Parathyroid adenoma (tissue), 2 donors: ENCODE results near the gene EML1.

Experiments
- H2AFZ ChIP-seq: fragments of 300-600 bp; sonication (generic); one replicate; pipeline ENCODE4 v1.7.0; 2017; ENCODE audit warnings: antibody characterized with exemption, mild to moderate bottlenecking
- H3K27ac ChIP-seq: fragments of 300-600 bp; sonication (generic); one replicate; pipeline ENCODE4 v1.7.0; 2017
- H3K27me3 ChIP-seq: fragments of 300-600 bp; sonication (generic); one replicate; pipeline ENCODE4 v1.7.0; 2017; ENCODE audit warnings: low read length; ENCODE audit not compliant: control insufficient read depth, insufficient read depth
- H3K36me3 ChIP-seq: fragments of 300-600 bp; sonication (generic); one replicate; pipeline ENCODE4 v1.7.0; 2017; ENCODE audit warnings: low read length; ENCODE audit not compliant: control insufficient read depth, insufficient read depth
- H3K4me1 ChIP-seq: fragments of 300-600 bp; sonication (generic); one replicate; pipeline ENCODE4 v1.7.0; 2017; ENCODE audit warnings: control low read depth
- H3K4me2 ChIP-seq: fragments of 300-600 bp; sonication (generic); one replicate; pipeline ENCODE4 v1.7.0; 2017; ENCODE audit warnings: low read length
- H3K4me3 ChIP-seq: fragments of 300-600 bp; sonication (generic); one replicate; pipeline ENCODE4 v1.7.0; 2017; ENCODE audit warnings: low read depth, low read length
- H3K79me2 ChIP-seq: fragments of 300-600 bp; sonication (generic); one replicate; pipeline ENCODE4 v1.7.0; 2017; ENCODE audit warnings: control low read depth
- H3K9ac ChIP-seq: fragments of 300-600 bp; sonication (generic); one replicate; pipeline ENCODE4 v1.7.0; 2017; ENCODE audit warnings: mild to moderate bottlenecking
- H3K9me3 ChIP-seq: fragments of 300-600 bp; sonication (generic); one replicate; pipeline ENCODE4 v1.7.0; 2017; ENCODE audit warnings: low read length; ENCODE audit not compliant: control insufficient read depth
- CTCF ChIP-seq: fragments of 300-600 bp; sonication (generic); IDR thresholded peaks from one replicate; pipeline ENCODE4 v1.7.0; 2017; ENCODE audit warnings: antibody characterized with exemption, mild to moderate bottlenecking
- donor health status: primary hyperparathyroidism.

Gene EML1

GRCh38 chr14:99809859-99810558, 16.8 kb downstream of the EML1 start:
- Histone ChIP-seq H3K4me2 (no peak overlapping the region), H3K4me3 (no peak overlapping the region), H3K9ac (no peak overlapping the region), H3K27ac (no peak overlapping the region), H3K4me1 (no peaks in the 10 kb centered on the region), H2AFZ (no peak overlapping the region), H3K79me2 (peaks cover 21% of the 10 kb centered on the region), H3K9me3 (no peaks in the 10 kb centered on the region), H3K36me3 (no peaks in the 10 kb centered on the region), H3K27me3 (no peaks in the 10 kb centered on the region)
- no peak for TF ChIP-seq CTCF

GRCh38 chr14:99810559-99810874, 17.3 kb downstream of the EML1 start:
- H3K79me2 ChIP-seq = peaks cover 21% of the 10 kb centered on the region
- H3K4me2 ChIP-seq = no peak overlapping the region
- H3K9ac ChIP-seq = no peak overlapping the region
- no peak overlapping the region for H2AFZ ChIP-seq
- no peak overlapping the region for H3K27ac ChIP-seq
- no peaks in the 10 kb centered on the region for H3K27me3 ChIP-seq
- H3K36me3 ChIP-seq = no peaks in the 10 kb centered on the region
- H3K4me3 ChIP-seq = no peak overlapping the region
- TF ChIP-seq CTCF = no peak
- H3K4me1 ChIP-seq = no peaks in the 10 kb centered on the region
- H3K9me3 ChIP-seq = no peaks in the 10 kb centered on the region

- H3K9ac ChIP-seq = no peak overlapping the region
- TF ChIP-seq CTCF = no peak
- H2AFZ ChIP-seq = no peak overlapping the region
- no peaks in the 10 kb centered on the region for H3K36me3 ChIP-seq
- no peak overlapping the region for H3K4me3 ChIP-seq
- no peaks in the 10 kb centered on the region for H3K27me3 ChIP-seq
- H3K4me2 ChIP-seq = no peak overlapping the region
- H3K79me2 ChIP-seq = peaks cover 26% of the 10 kb centered on the region
- H3K4me1 ChIP-seq = no peaks in the 10 kb centered on the region
- H3K9me3 ChIP-seq = no peaks in the 10 kb centered on the region
- no peak overlapping the region for H3K27ac ChIP-seq
Observed at GRCh38 chr14:99812096-99812750, 19.0 kb downstream of the EML1 start.

- no peak overlapping the region for H3K27ac ChIP-seq
- H3K79me2 ChIP-seq = peaks cover 29% of the 10 kb centered on the region
- H3K9me3 ChIP-seq = no peaks in the 10 kb centered on the region
- no peaks in the 10 kb centered on the region for H3K36me3 ChIP-seq
- no peak overlapping the region for H3K9ac ChIP-seq
- H3K4me2 ChIP-seq = no peak overlapping the region
- no peak for TF ChIP-seq CTCF
- no peak overlapping the region for H2AFZ ChIP-seq
- no peak overlapping the region for H3K4me3 ChIP-seq
- H3K4me1 ChIP-seq = no peaks in the 10 kb centered on the region
- H3K27me3 ChIP-seq = no peaks in the 10 kb centered on the region
Observed at GRCh38 chr14:99812892-99813291, 19.7 kb downstream of the EML1 start.

DNA sequence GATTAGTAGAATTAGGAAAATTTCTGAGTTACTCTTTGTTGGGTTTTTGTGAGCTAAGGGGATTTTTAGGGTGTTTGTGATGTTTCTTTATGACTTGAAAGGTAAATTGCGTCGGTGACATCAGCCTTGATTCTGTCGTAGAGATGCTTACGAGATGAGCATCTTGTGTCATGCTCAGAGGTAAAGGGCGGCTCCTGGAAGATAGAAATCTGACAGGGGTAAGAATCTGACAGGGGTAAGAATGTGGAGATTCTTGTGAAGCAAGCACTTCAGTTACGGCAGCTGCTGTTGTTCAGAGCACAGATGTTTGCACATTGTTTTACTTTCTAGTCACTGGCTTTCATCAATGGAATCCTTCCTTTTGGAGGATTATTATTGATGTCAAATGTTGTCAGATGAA, 22.5 kb downstream of the EML1 start:
- Histone ChIP-seq H3K27me3 (no peaks in the 10 kb centered on the region), H3K36me3 (no peaks in the 10 kb centered on the region), H3K9ac (no peak overlapping the region), H3K79me2 (peaks cover 29% of the 10 kb centered on the region), H3K9me3 (no peaks in the 10 kb centered on the region), H3K4me2 (no peak overlapping the region), H3K4me1 (no peaks in the 10 kb centered on the region), H3K27ac (no peak overlapping the region), H3K4me3 (no peak overlapping the region), H2AFZ (no peak overlapping the region)
- no peak for TF ChIP-seq CTCF
